Measurements from ENCODE around the gene OR2B2. TPM values are rescaled to one million over a fixed set of nuclear protein-coding genes. Genes with fewer than 3 reads are reported as not detected.

The OR2B2 gene
- total RNA-seq, 1 donor = not detected

GRCh38 chr6:27867051-27867944 lies 44.9 kb downstream of the OR2B2 start:
- H3K4me3 ChIP-seq (ENCODE audit: low read depth, low read length) = peak overlapping the region; percentile 73
- TF ChIP-seq, protein P1, sequence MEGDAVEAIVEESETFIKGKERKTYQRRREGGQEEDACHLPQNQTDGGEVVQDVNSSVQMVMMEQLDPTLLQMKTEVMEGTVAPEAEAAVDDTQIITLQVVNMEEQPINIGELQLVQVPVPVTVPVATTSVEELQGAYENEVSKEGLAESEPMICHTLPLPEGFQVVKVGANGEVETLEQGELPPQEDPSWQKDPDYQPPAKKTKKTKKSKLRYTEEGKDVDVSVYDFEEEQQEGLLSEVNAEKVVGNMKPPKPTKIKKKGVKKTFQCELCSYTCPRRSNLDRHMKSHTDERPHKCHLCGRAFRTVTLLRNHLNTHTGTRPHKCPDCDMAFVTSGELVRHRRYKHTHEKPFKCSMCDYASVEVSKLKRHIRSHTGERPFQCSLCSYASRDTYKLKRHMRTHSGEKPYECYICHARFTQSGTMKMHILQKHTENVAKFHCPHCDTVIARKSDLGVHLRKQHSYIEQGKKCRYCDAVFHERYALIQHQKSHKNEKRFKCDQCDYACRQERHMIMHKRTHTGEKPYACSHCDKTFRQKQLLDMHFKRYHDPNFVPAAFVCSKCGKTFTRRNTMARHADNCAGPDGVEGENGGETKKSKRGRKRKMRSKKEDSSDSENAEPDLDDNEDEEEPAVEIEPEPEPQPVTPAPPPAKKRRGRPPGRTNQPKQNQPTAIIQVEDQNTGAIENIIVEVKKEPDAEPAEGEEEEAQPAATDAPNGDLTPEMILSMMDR (IDR thresholded peaks at IDR 0.05; ENCODE audit: insufficient read depth, low read length) = no peak
- DNase-seq (ENCODE audit: low read depth) = peak; percentile 78

DNA sequence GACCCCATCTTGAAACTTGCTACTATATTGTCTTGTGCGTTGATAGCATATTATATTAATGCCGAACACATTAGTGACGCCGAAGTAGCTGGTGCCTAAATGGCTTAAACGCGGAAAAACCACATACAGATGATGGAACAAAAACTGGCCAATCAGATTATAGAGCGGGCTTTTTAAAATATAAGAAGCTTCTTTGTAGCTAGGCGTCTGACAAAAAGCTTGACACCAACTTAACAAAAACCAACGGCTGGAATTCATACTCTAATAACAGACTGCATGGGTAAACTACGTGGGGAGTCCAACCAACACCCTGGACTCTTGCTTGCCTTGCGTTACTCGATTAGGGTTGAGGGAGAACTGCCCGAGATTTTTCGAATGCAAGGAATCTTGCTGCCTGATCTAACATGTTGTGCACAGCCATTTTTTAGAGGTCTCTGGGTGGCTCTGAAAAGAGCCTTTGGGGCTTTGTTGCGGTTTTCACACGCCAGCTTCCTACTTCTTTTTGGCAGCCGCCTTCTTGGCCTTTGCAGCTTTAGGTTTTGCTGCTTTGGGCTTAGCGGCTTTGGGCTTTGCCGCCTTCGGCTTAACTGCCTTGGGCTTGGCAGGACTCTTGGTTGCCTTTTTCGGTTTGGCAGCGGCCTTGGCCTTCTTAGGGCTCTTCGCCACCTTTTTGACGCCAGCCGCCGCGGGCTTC lies 45.7 kb downstream of the OR2B2 start:
- DNase-seq (ENCODE audit: low read depth) = peak; percentile 76
- H3K4me3 ChIP-seq (ENCODE audit: low read depth, low read length) = peak overlapping the region; percentile 73
- TF ChIP-seq, protein P1 (IDR thresholded peaks at IDR 0.05; ENCODE audit: insufficient read depth, low read length) = no peak

GRCh38 chr6:27865850-27866356 lies 46.3 kb downstream of the OR2B2 start:
- peak overlapping the region; percentile 73 for H3K4me3 ChIP-seq (ENCODE audit: low read depth, low read length)
- no peak for DNase-seq (ENCODE audit: low read depth)
- TF ChIP-seq, protein P1 (IDR thresholded peaks at IDR 0.05; ENCODE audit: insufficient read depth, low read length) = no peak

- peak overlapping the region; percentile 73 for H3K4me3 ChIP-seq (ENCODE audit: low read depth, low read length)
- TF ChIP-seq, protein P1 (IDR thresholded peaks at IDR 0.05; ENCODE audit: insufficient read depth, low read length) = no peak
- peak; percentile 99 for DNase-seq (ENCODE audit: low read depth)
Measured at GRCh38 chr6:27864906-27865849, 47.0 kb downstream of the OR2B2 start.

DNA sequence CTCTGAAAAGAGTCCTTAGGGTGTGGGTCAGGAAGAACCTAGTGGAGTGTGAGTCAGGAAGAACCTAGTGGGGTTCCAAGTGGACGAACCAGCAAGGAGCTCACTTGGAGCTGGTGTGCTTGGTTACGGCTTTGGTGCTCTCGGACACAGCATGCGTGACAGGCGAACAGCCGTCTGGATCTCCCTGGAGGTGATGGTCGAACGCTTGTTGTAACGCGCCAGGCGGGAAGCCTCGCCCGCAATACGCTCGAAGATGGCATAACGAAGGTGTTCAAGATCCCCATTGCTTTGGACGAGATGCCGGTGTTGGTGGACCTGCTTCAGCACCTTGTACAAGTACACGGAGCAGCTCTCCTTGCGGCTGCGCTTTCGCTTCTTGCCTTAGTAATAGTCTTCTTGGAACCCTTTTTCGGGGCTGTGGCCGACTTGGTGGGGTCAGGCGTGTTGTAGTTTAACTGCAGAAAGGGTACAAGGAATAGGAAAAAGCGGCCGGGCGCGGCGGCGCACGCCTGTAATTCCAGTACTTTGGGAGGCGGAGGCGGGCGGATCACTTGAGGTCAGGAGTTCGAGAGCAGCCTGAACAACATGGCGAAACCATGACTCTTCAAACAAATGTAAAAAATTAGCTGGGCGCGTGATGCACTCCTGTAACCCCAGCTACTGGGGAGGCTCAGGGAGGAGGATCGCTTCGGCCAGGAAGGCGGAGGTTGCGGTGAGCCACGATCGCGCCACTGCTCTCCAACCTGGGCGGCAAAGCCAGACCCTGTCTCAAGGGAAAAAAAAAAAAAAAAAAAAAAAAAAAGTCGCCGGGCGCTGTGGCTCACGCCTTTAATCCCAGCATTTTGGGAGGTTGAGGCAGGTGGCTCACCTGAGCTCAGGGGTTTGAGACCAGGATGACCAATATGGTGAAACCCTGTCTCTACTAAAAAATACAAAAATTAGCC lies 48.0 kb downstream of the OR2B2 start:
- TF ChIP-seq, protein P1 (IDR thresholded peaks at IDR 0.05; ENCODE audit: insufficient read depth, low read length) = no peak
- H3K4me3 ChIP-seq (ENCODE audit: low read depth, low read length) = peak overlapping the region; percentile 68
- peak; percentile 17 for DNase-seq (ENCODE audit: low read depth)

All from fibroblast of the aortic adventitia (primary cell).